Hematopoietic multipotent progenitor cell treated with erythropoietin and hydrocortisone succinate and interleukin-3 and kit ligand, for 6 days (in vitro differentiated cells): ENCODE data around the gene PIM2.

Source experiments
- DNase-seq: peaks from one replicate; pipeline ENCODE4 v3.0.0-alpha.2; 2015

PIM2 gene

DNA sequence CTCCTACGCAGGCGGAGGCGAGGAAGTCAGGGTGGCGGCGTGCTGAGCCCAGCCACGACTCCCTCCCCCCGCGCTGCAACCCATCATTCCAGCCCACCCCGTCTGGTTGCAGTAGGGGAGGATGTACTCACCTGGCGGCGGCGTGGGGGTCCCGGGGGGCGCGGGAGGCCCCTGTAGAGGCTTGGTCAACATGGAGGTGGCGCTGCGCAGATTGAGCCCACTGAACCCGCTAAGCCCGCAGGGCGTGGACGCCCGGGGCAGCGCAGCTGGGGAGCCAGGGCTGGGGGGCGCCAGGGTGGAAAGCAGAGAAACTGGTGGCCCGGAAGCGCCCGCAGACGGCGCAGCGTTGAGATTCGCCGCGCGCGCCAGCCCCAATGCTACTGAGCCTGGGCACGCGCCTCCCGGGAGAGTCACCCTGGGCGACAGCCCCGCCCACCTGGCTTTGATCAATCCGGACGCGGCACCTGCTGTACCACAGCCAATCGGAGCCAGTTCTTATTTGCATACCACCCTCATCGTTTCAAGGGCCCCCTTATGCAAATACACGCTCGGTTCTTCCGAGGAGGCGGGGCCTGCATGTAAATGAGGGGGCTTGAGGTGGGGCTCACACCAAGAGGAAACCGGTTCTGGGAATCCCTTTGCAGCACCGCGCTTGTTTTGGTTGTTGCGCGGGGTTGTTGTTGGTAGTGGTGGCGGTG lies at the start of gene PIM2:
PIM2 (minus strand) TSS at position 382 of the 698 bp plus-strand sequence; CDS start at position 192, 190 bp downstream.
- peak; percentile 96 for DNase-seq

DNA sequence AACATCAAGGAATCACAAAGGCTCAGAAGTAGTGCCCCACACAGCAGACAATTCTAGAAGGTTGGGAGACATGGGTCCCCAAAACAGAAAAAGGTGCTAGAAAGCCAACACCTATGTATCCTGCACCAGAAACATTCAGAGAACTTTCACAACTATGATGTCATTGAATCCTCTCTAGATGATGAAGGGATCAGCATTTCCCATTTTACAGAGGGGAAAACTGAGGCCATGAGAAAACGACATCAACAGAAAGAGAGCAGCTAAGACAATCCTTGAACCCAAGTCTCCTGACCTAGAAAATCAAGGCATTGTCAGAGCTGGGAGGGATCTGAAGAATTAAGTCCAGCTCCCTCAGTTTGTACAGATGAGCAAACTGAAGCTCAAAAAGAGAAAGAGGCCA lies 49.6 kb upstream of the PIM2 start:
- no peak for DNase-seq

DNA sequence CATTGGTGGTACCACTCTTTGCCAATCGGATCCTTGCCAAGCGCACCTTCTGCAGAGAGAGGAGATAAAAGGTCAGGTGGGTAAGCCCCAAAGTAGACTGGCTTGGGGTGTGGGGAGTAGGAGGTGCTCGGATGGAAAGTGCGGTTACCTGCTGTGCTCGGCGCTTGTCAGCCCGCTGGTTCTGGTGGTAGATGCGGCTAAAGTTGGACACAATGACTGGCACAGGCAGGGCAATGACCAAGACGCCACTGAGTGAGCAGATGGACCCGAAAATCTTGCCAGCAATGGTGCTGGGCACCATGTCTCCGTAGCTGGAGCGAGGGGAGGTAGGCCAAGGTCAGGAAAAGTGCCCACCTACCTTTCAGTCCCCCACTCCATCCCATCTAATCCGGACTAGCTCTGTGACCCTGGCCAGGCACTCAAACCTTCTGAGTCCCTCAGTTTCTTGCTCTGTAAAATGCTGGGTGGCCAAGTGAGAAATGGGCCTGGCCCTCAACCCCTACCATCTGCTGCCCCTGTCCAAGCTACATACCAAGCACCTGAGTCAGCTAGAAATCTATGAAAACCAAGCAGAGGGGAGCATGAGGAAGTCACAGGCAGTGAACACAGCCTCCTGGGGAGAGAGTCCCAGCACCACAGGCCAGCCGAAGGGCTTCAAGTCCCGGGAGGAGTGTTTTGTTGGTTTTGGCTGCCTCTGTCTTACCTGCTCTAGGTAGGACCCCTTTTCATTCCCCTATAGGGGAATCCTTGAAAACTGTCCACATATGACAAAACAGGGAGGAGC lies 48.2 kb upstream of the PIM2 start:
- DNase-seq = no peak

DNA sequence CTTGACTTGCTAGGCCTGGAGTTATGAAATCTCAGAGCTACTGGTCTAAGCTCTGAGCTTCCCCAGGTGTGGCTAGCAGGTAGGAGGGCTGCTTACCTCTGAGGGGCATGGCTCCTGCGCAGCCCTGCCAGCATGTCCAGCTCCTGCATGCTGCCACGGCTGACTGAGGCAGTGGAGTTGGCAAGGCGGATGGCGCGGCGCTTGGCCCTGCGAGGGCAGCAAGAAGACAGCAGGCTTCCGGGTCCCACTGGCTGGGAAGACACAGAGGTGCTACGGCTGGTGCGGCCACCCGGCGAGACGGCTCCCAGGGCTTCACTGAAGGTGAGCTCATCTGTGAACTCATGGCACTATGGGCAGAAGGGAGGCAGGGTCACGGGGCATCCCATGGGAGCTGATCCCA lies 47.1 kb upstream of the PIM2 start:
- no peak for DNase-seq

DNA sequence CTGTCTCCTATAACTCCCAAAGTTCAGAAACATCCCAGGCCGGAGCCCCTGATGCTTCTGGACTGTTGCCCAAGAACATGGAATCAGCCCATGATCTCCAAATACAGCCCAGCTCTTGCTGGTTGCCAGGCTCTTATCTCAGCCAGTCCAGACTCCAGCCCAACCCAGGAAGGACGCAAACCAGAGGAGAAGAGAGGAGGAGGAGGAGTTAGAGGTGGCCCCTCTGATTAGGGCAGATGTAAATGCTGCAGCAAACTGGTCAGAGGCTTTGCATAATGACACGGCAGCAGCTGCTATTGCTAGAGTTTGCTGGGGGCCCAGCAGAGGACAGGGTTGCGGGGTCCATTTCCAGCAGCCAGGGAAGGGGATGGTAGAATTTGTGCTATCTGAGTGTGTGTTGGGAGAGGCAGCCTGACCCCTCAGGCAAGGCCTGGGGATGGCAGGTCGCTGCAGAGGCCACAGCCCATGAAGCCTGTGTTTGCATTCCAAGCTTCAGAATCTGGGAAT lies 42.8 kb upstream of the PIM2 start:
- peak; percentile 92 for DNase-seq

DNA sequence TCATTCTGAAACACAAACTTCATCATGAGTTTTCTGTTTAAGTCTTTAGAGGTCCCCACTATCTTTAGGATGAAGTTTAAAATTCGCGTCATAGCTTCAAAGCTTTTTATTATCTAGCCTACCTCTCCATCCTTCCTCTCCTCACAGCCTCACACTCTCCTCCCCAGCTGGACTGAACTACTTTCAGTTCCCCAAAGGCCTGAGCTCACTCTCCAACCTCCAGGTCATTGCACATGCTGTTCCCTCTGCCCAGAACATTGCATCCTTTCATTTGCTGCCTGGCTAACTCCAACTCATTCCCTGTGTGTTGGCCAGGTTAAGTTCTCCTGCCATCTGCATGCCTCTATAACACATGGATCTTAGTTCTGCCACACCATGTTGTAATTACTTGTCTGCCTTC lies 41.5 kb upstream of the PIM2 start:
- DNase-seq = no peak

DNA sequence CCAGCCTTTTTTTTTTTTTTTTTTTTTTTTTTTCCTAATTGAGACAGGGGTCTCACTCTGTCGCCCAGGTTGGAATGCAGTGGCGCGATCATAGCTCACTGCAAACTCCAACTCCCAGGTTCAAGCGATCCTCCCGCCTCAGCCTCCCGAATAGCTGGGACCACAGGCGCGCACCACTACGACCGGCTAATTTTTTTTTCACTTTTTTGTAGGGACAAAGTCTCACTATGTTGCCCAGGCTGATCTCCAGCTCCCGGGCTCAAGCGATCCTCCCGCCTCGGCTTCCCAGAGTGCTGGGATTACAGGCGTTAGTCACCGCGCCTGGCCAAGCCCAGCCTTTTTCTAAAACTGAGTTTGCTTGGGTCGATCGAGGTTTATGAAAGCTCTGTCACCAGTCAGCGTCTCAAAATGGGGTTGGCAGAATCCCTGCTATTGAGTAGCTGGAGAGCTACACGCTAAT lies 39.8 kb upstream of the PIM2 start:
- peak; percentile 57 for DNase-seq

DNA sequence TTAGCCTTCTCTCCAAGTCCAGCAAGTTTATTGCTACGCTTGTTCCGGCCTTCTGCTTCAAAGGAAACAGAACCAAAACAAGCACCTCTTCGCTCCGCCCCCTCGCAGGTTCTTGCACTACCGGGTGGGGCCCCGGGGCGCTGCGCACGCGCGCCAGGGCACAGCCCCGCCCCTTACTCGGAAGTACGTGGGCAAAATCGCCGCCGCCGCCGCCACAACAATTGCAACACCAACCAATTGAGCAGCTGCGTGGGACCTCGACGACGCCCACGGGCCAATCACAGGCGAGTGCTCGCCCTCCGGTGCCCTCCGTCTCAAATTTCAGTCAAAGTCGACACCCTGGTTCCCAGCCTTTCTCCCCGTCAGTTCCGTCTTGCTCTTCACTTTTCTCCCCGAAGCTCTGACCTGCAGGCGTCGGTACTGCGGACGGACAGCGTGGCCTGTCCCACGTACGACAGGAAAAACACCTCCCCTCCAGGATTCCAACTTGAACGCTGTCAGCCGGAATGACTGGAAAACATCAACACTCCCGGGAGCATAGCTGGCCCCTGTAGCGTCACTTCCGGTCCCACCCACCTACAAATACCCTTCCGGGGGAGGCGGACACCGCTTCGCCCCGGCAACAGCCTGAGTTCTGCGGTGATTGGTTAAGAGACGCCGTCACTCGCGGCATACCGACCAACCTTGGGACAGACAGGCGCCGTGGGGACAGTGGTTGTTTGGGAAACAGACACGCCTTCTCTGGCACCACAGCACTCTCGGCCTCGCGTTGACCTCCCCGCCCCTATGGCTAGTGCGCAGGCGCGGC lies 39.2 kb upstream of the PIM2 start:
- peak; percentile 96 for DNase-seq

DNA sequence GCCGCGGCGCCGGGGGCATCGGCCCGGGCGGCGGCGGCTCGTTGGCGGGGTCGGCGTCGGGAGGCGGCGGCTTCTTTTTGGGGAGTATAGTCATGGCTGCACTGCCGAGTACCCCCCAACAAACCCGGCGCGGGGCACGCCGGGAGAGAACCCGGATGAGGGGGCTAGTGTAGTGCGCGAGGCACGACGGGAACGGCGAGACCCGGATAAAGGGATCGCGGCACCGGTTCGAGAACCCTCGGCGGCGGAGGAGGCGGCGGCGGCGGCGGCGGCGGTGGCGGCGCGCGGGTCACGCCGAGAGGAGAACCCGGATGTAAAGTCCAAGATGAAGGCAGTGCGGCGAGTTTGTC lies 38.6 kb upstream of the PIM2 start, which contains the start of gene OTUD5:
OTUD5 (minus strand) TSS at position 131 of the 350 bp plus-strand sequence; CDS start at position 94, 37 bp downstream.
- peak; percentile 79 for DNase-seq

DNA sequence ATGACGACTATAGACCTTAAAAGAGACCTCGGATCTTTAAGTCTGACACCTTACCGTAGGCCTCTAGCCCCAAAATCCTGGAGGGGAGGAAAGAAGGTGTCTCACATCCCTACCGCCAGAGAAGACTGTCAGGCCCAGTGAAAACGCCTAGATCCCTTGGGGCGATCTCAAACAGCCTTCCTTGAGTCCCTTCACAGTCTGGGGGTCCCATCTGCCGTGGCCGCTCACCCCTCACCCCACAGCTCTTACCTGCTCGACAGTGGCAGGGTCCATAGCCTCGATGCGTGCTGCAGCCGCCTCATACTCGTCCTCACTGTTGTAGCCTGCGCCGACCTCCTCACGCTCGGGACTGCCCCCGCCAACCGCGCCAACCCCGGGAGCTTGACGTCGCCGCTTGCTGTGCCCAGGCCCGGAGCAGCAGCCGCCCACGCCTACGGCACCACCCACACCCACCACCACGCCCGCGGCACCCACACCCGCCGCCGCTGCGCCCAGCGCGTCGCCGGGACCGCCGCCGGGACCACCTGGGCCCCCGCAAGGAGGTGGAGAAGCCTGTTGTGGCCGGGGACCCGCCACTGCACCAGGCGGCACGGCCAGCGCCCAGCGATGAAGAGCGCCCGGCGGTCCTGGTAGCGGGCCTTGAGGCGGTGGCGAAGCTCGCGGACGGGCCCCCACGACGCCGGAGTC lies 38.0 kb upstream of the PIM2 start:
- DNase-seq = no peak

DNA sequence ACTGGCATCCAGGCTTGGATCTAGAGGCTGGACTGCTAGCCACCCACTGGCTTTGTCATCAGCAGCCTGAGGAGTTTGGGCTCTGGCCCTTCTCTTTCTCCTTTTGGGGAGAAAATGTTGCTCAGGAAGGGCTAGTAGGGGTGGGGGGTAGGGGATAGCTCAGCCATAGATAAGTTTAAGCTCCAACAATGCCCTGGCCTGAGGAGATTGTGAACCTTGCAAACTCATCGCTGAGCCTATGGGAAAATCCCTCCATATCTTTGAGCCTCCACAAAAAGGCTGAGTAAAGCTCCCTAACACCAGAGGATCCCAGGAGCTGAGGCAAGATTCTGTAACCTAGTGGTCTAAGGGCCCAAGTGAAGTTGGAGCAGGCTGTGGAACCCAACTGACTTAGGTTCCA lies 29.8 kb upstream of the PIM2 start:
- no peak for DNase-seq

DNA sequence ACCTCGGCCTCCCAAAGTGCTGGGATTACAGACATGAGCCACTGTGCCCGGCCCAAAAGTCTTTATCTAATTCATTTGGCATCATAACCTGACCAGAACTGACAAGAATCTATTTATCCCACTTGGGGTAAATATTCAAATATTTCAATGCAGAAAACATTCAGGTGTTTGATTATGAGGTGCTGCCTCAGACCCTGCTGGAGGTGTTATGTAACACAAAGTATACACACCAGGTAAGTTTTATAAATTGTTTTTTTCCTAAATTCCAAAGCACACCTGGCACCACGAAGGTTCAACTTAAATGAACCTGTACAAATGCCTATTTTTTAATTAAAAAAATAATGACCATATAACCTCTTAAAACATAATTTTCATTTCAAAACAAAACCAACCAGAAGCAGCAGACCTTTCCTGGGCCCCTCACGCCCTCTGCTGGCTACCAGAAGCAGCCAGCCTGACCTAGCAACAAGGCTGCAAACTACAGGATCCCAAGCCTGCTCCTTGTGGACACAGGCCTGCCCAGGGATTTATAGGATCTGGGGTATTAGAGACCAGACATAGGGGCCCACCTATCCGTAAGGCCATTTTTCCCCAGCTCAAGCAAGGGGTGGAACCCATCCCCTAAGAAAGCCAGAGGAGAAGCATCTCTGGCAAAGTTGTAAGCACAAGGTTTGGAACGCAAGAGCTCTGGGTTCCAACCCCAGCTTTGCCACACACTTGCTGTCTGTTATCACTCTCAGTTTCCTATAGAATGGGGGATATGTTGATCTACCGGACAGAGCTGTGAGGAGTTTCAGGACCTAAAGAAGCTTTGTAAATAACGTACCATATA lies 26.9 kb upstream of the PIM2 start:
- peak; percentile 76 for DNase-seq

DNA sequence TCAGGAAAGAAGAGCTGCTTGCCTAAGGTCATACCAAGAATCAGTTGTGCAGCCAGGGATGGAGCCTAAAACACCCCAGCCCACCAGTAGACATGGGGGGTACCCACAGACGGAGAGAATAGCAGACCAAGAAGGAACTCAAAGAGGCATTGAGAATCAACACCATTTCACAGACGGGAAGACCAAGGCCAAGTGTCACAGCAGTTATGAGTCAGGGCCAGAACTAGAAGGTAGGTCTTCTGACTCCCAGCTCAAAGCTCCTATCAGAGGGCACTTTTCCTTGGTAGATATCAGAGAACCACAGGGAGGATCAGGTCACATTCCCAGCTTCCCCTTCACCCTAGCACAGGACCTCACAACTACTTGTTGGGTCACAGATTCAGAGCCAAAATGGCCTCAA lies 24.1 kb upstream of the PIM2 start:
- no peak for DNase-seq

DNA sequence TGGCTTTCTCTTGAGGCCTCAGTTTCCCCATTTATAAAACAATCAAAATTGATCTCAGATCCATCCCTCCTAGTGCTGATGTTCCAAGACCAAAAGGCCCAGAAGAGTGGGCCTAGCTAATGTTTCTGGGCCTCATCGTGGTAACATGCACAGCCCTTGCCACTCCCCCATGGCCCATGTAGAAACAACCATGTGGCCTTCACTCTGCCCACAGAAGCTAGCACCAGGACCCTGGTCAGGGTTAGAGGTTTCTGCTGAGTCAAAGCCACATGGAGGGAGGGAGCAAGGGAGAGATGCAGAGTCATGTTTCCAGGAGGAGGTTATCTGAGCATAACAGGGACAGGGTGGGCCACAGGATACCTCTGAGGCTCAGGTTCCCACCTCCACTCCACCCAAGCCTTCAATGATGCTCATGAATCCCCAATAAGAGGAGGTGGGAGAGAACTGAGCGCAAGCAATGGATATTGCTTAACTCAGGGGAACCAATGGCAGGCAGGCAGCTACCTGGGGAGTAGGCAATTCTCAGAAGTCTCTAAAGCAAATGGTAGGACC lies 21.7 kb upstream of the PIM2 start:
- DNase-seq = peak; percentile 90

DNA sequence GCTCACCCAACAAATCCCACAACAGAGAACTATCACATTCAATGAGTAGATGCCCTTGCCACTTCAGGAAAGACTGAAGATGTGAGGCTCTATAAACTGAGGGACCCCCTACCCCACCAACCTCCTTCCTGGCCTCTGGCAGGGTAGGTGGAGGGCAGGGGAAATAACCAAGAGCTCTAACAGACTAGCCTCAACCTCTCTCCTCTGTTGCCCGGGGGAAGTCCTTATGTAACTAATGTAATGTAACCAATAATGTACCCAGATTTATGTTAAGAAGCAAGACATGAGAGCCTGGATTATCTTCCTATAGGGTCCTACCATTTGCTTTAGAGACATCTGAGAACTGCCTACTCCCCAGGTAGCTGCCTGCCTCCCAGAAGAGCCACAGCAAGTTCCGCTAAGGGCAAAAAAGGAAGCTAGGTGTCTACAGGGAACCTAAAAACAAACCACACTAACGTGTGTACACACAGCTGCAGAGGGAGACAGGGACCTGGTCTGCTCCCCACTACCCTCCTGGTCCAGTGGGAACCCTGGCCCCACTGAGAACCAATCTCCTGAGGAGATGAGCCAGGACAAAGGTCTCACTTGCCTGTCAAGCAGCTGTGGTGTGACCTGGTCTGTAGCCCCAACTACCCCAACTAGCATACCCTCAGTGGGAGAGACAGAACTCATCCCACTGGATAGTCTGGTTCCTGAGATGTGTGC lies 20.9 kb upstream of the PIM2 start:
- DNase-seq = no peak

DNA sequence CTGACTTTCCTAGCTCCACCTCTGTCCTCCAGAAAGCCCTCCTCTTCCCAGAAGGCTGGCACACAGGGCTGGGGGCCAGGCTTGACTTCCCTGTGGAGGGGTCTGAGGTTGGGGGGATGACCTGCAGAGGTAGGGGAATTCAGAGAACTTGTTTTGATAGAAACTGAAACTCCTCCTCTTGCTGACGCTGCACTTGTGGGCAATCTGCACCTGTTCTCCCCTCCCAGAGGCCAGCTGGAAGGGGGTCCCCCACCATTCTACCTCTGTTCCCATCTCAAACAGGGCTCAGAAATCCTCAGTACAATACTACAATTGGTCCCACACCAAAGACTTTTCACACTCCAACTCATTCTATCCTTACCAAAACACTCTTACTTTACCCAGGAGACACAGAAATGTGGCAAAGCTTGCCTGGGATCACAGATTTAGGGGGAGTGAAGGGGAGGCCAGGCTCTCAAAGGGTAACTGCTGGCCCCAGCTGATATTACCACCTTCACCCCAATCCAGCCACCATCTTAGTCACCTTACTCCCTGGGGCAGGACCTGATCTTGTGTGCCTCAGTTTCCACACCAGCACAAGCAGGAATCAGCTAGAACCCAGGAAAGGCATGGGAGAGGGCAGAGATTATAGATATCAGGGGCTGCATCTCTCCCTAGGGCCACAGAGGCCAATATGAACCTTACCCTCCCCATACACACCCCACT lies 20.0 kb upstream of the PIM2 start:
- DNase-seq = no peak

DNA sequence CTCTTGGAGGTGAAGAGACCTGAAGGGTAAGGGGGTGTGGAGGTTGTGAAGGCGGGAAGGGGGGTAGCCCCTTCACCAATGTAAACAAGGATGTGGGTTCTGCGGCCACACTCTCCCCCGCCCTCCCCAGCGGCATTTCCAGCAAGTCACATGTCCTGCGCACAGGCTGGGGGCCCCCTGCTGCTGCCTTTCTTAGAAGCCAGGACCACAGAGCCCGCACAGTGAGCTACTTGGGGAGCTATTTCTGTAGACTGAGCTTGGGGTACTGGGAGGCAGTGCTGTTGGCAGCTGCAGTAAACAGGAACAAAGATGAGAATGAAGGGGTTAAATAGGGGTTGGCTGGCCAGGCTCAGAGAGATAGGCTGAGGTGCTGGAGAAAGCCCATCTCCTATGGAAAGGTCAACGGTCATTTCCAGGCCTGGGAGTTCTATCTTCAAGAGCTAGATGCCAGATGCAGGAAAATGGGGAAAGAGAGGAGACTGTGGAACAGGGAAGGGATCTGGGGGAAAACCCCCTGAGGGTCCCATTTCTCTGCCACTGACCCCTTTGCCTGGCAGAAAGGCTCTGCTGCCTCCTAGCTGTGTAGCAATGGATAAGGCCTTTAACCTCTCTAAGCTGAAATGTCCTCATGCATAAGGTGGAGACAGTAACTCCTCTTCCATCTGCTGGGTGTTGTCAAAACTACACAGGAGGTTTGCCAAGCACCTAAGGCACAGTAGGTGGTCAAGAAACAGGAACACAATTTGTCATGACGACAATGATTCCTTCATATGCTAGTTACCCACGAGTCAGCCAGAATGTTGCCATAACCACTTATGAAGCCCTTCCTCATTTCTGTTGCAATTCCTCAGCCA lies 18.5 kb upstream of the PIM2 start:
- peak; percentile 85 for DNase-seq

DNA sequence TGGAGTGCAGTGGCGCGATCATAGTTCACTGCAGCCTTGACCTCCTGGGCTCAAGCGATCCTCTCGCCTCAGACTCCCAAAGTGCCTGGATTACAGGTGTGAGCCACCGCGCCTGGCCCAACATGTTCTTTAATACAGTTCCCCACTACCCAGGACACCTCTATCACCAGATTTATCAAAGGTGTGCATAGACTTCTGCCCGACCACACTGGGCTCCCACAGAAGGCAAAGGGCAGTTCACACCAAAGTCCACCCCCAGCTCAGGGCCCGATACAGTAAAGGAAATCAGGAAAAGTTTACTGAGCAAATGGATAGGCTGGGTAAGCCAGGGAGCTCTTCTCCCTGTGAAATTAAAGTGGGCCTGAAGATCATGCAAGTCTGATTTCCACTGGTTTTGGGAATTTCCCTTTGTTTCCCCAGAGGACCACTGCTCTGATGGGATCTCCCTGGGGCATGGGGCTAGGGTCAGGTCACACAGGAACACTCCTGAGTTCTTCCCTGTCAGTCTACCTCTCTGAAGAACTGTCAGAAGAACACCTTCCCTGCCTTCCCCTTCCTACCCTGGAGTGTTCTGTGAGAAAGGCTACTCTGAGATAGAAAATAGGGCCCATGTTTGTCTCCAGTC lies 17.7 kb upstream of the PIM2 start:
- DNase-seq = no peak

DNA sequence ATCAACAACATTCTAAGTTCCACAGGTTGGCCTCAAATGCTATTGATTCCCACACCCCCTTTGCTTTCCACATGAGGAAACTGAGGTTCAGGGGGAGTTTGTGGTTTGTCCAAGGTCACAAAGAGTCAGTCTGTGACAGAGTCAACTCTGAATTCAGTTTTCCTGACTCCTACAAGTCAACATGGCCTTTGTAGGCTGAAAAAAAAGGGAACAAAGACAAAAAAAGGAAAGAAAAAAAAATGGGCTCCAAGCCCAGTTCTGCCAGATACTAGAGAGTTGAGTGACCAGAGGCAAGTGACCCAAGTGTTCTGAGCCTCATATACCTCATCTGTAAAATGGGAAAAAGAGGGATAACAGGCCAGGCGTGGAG lies 16.5 kb upstream of the PIM2 start:
- DNase-seq = no peak
